ENCODE results near the gene IL34. TPM values are rescaled to one million over a fixed set of nuclear protein-coding genes. Genes with fewer than 3 reads are reported as not detected.

IL34 gene
- total RNA-seq, 3 donors from 2014 or later = 0.64 to 37.9 (median 7.5) TPM

DNA sequence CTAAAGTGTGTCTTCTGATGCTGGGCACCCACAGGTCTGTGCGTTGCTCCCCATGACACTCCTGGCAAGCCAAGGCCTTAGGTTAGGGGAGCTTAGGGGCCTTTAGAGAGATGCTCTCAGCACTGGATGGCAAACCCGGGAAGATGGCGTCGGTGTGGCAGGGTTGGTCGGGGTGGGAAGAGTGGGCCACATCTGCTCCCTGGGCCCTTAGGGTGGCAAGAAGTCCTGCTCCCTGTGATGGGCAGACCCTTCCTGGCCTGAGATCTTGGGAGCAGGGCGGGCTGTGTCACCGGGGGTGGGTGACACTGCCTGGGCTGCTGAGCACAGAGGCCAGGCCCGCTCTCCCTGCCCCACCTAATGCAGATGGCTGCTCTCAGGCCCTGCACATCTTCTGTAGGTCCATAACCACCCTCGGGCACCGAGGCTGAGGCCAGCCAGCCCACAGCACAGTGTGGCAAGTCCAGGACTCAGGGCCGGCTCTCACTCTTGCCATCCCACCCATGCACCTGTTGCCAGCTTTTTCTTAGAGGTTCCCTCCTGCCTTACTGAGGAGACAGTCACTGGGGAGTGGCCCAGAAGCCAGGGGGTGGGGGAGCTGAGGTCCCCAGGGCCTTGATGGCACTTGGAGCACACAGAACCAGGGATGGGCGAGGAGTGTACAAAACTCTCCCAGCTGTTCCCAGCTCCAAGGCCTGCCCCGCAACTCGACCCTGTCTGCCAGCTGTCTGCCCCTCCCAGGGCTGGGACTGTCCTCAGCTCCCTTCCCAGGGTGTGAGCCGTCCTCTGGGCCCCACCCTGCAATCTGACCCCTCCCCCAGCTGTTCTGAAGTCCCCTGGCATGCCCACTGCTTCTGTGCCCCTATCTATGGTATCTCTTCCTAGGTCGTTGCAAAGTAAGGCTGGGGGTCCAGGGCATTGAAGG lies 43.9 kb downstream of the IL34 start:
- H3K27ac ChIP-seq = peak overlapping the region; percentile 93 to 96
- intact Hi-C loops (cut with DNase I; ENCODE audit: low total_unique reads) = no loop called here

GRCh38 chr16:70691223-70692129 lies 45.1 kb downstream of the IL34 start:
- no peaks in the 10 kb centered on the region for H3K9me3 ChIP-seq
- H3K4me1 ChIP-seq = peaks cover 34 to 62% of the 10 kb centered on the region in 2 donors
- no peaks in the 10 kb centered on the region for H3K36me3 ChIP-seq
- H3K27ac ChIP-seq = peak overlapping the region; percentile 93 to 96
- no peak overlapping the region for H3K4me3 ChIP-seq
- TF ChIP-seq POLR2A (IDR thresholded peaks at IDR 0.05) = no peak
- TF ChIP-seq CTCF (IDR thresholded peaks at IDR 0.05) = no peak
- peak in 2 of 3 donors; percentile 40 to 63 for TF ChIP-seq POLR2AphosphoS5 (IDR thresholded peaks at IDR 0.05)
- no peaks in the 10 kb centered on the region for H3K27me3 ChIP-seq
- intact Hi-C loops (cut with DNase I; ENCODE audit: low total_unique reads) = no loop called here
- no peak for DNase-seq (ENCODE audit: low spot score in 2 of 2)

More for the DNA sequence above, 43.9 kb downstream of the IL34 start:
- Histone ChIP-seq H3K36me3 (no peaks in the 10 kb centered on the region), H3K9me3 (no peaks in the 10 kb centered on the region), H3K4me3 (no peak overlapping the region), H3K27me3 (no peaks in the 10 kb centered on the region), H3K4me1 (peaks cover 25 to 53% of the 10 kb centered on the region in 2 donors)
- no peak for TF ChIP-seq POLR2A (IDR thresholded peaks at IDR 0.05)
- no peak for DNase-seq (ENCODE audit: low spot score in 2 of 2)

DNA sequence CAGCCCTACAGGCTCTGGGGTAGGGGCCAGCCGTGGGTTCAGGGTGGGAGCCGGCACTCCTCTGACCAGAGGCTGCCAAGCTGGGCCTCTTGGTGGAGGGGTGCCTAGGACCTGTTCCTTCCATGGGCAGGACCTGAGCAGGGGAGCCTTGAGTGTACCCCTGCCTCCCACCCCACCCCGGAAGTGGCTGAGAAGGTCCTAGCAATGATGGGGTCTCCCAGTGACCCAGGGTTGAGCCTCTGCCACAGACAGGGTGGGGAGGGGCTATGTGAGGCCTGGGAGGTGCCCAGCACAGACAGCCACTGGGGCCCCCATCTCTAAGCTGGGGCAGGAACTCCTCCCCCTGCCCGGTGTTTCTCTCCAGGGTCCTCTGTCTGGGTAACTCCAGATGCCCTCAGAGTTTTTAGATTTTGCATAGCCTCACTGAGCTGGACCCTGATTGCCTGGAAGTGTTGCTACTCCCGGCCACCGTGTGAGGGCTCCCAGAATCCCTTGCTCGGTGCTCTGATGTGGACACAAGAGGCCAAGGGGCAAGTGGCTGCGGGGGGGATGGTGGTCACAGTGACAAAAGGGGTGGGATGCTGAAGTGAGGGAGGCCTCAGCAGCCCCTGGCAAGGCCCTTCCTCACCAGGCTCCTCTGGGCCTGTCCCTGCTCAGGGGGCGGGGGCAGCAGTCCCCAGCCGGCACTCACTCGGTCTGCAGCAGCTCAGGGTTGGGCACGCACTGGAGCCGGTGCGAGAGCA lies 45.9 kb downstream of the IL34 start:
- peaks cover 38 to 59% of the 10 kb centered on the region in 2 donors for H3K4me1 ChIP-seq
- H3K36me3 ChIP-seq = no peaks in the 10 kb centered on the region
- intact Hi-C loops (cut with DNase I; ENCODE audit: low total_unique reads) = no loop called here
- TF ChIP-seq CTCF (IDR thresholded peaks at IDR 0.05) = no peak
- no peak for DNase-seq (ENCODE audit: low spot score in 2 of 2)
- H3K9me3 ChIP-seq = no peaks in the 10 kb centered on the region
- H3K4me3 ChIP-seq = no peak overlapping the region
- peak overlapping the region; percentile 93 to 96 for H3K27ac ChIP-seq
- H3K27me3 ChIP-seq = no peaks in the 10 kb centered on the region

DNA sequence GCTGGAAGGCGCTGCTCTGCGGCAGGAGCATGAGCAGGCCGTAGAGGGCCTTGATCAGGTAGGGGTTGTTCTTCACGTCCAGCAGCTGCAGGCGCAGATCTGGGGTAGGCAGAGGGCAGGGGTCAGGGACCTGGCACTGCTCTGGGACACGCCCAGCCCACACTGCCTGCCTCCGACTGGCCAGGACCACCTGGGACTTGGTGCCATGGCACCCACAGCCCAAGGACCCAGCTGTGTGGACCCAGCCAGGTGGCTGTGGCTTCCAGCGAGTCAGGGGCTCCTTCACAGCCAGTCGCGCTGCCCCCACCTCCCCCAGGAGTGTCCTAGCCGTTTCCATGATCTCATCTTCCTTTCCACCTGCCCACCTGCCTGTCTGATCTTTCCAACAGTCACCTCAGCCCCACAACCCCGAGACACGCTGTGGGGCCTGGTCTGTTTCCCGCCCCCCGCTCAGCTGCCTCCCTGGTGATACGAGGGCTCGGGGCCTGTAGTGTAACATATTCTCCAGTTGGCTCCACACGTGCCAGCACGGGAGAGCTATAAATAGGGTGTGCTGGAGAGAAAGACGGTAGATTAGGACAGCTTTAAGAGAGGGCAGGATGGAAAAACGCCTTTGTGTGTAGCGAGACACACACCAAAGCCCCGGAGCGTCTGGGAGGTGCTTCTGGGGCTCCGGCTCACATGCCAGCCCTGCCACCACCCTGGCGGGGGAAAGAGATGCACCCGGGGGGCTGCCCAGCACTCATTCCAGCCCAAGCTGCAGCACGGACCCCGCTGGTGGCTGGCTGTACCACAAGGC lies 46.7 kb downstream of the IL34 start:
- Histone ChIP-seq H3K27ac (peak overlapping the region; percentile 93 to 96), H3K9me3 (no peaks in the 10 kb centered on the region), H3K36me3 (no peaks in the 10 kb centered on the region), H3K4me3 (no peak overlapping the region), H3K27me3 (no peaks in the 10 kb centered on the region), H3K4me1 (peaks cover 40 to 59% of the 10 kb centered on the region in 2 donors)
- DNase-seq (ENCODE audit: low spot score in 2 of 2) = no peak
- intact Hi-C loops (cut with DNase I; ENCODE audit: low total_unique reads) = no loop called here
- TF ChIP-seq CTCF (IDR thresholded peaks at IDR 0.05) (no peak), POLR2A (IDR thresholded peaks at IDR 0.05) (no peak), POLR2AphosphoS5 (IDR thresholded peaks at IDR 0.05) (no peak)
